ENCODE results near the gene PPP6R3.

PPP6R3 gene

GRCh38 chr11:68460741-68461574 is at the start of gene PPP6R3:
TSS of gene PPP6R3 (plus strand) at chr11:68460752. CDS start at chr11:68537665, 76,913 bp downstream.
- intact Hi-C loops (cut with DNase I): loop anchor here (10.0 kb wide), 1 partner anchor 124 kb away; no protein-coding TSS in a partner anchor
- peak in 2 of 10 donors; percentile 85 to 86 for DNase-seq

GRCh38 chr11:68411501-68411991 is 49.0 kb upstream of the PPP6R3 start:
- intact Hi-C loops (cut with DNase I): no loop called here
- no peak for DNase-seq

GRCh38 chr11:68412593-68413475 is 47.7 kb upstream of the PPP6R3 start:
- intact Hi-C loops (cut with DNase I): no loop called here
- DNase-seq: no peak

- DNase-seq: no peak
- intact Hi-C loops (cut with DNase I): no loop called here
Measured at GRCh38 chr11:68413591-68413999, 47.0 kb upstream of the PPP6R3 start.

GRCh38 chr11:68414496-68415221 is 45.9 kb upstream of the PPP6R3 start:
- DNase-seq: no peak
- intact Hi-C loops (cut with DNase I): no loop called here

- intact Hi-C loops (cut with DNase I): no loop called here
- DNase-seq: no peak
Measured at GRCh38 chr11:68416070-68416578, 44.4 kb upstream of the PPP6R3 start.

- no peak for DNase-seq
- intact Hi-C loops (cut with DNase I): no loop called here
Measured at GRCh38 chr11:68418648-68419047, 41.9 kb upstream of the PPP6R3 start.

GRCh38 chr11:68420171-68420570 is 40.4 kb upstream of the PPP6R3 start:
- no peak for DNase-seq
- intact Hi-C loops (cut with DNase I): no loop called here

GRCh38 chr11:68423481-68423880 is 37.1 kb upstream of the PPP6R3 start:
- intact Hi-C loops (cut with DNase I): no loop called here
- no peak for DNase-seq

- intact Hi-C loops (cut with DNase I): no loop called here
- no peak for DNase-seq
Measured at GRCh38 chr11:68424101-68424632, 36.4 kb upstream of the PPP6R3 start.

GRCh38 chr11:68424981-68425865 is 35.3 kb upstream of the PPP6R3 start:
- DNase-seq: no peak
- intact Hi-C loops (cut with DNase I): no loop called here

- intact Hi-C loops (cut with DNase I): no loop called here
- no peak for DNase-seq
Measured at GRCh38 chr11:68425866-68426380, 34.6 kb upstream of the PPP6R3 start.

GRCh38 chr11:68429661-68430060 is 30.9 kb upstream of the PPP6R3 start:
- intact Hi-C loops (cut with DNase I): no loop called here
- no peak for DNase-seq

GRCh38 chr11:68430384-68430783 is 30.2 kb upstream of the PPP6R3 start:
- DNase-seq: no peak
- intact Hi-C loops (cut with DNase I): no loop called here

GRCh38 chr11:68430801-68431200 is 29.8 kb upstream of the PPP6R3 start:
- intact Hi-C loops (cut with DNase I): no loop called here
- DNase-seq: no peak

- intact Hi-C loops (cut with DNase I): no loop called here
- no peak for DNase-seq
Measured at GRCh38 chr11:68431984-68432645, 28.4 kb upstream of the PPP6R3 start.

- DNase-seq: no peak
- intact Hi-C loops (cut with DNase I): no loop called here
Measured at GRCh38 chr11:68432874-68433273, 27.7 kb upstream of the PPP6R3 start.

GRCh38 chr11:68433541-68433940 is 27.0 kb upstream of the PPP6R3 start:
- DNase-seq: no peak
- intact Hi-C loops (cut with DNase I): no loop called here

All from posterior cingulate gyrus (tissue), 11 donors.